ENCODE measurements around the gene HOTAIR. TPM values are rescaled to one million over a fixed set of nuclear protein-coding genes. Genes with fewer than 3 reads are reported as not detected.

HOTAIR gene
- total RNA-seq, 3 donors from 2014 or later: not detected

GRCh38 chr12:53972152-53972702, 2.5 kb downstream of the HOTAIR start:
- Histone ChIP-seq H3K4me3 (no peak overlapping the region), H3K4me1 (ENCODE audit: low read depth) (peaks cover 3% of the 10 kb centered on the region), H3K36me3 (ENCODE audit: low read depth) (no peaks in the 10 kb centered on the region), H3K9me3 (peaks cover 6% of the 10 kb centered on the region)
- no peak for TF ChIP-seq CTCF (IDR thresholded peaks at IDR 0.05)
- no peak for DNase-seq
- ATAC-seq: no peak
- intact Hi-C loops (cut with DNase I, micrococcal nuclease): no loop called here

- no peak overlapping the region for H3K4me3 ChIP-seq
- H3K9me3 ChIP-seq: peaks cover 6% of the 10 kb centered on the region
- DNase-seq (no peak), ATAC-seq (no peak)
- peaks cover 3% of the 10 kb centered on the region for H3K4me1 ChIP-seq (ENCODE audit: low read depth)
- no peaks in the 10 kb centered on the region for H3K36me3 ChIP-seq (ENCODE audit: low read depth)
- no peak for TF ChIP-seq CTCF (IDR thresholded peaks at IDR 0.05)
- intact Hi-C loops (cut with DNase I, micrococcal nuclease): no loop called here
These were observed 3.1 kb downstream of the HOTAIR start for GRCh38 chr12:53971686-53972085.

GRCh38 chr12:53971129-53971528, 3.6 kb downstream of the HOTAIR start:
- Histone ChIP-seq H3K4me1 (ENCODE audit: low read depth) (peaks cover 3% of the 10 kb centered on the region), H3K4me3 (no peak overlapping the region), H3K9me3 (peaks cover 3% of the 10 kb centered on the region), H3K36me3 (ENCODE audit: low read depth) (no peaks in the 10 kb centered on the region)
- no peak for TF ChIP-seq CTCF (IDR thresholded peaks at IDR 0.05)
- no peak for ATAC-seq
- intact Hi-C loops (cut with DNase I, micrococcal nuclease): no loop called here
- no peak for DNase-seq

GRCh38 chr12:53970451-53970850, 4.3 kb downstream of the HOTAIR start:
- intact Hi-C loops (cut with DNase I, micrococcal nuclease): no loop called here
- no peak for TF ChIP-seq CTCF (IDR thresholded peaks at IDR 0.05)
- no peaks in the 10 kb centered on the region for H3K36me3 ChIP-seq (ENCODE audit: low read depth)

GRCh38 chr12:53969588-53970259, 5.0 kb downstream of the HOTAIR start:
- TF ChIP-seq CTCF (IDR thresholded peaks at IDR 0.05): no peak
- no peak for ATAC-seq
- Histone ChIP-seq H3K36me3 (ENCODE audit: low read depth) (no peaks in the 10 kb centered on the region), H3K4me3 (no peak overlapping the region), H3K4me1 (ENCODE audit: low read depth) (peaks cover 3% of the 10 kb centered on the region), H3K9me3 (no peaks in the 10 kb centered on the region)
- intact Hi-C loops (cut with DNase I, micrococcal nuclease): no loop called here
- DNase-seq: no peak

More at GRCh38 chr12:53970451-53970850, 4.3 kb downstream of the HOTAIR start:
- H3K4me3 ChIP-seq: no peak overlapping the region
- ATAC-seq (no peak), DNase-seq (no peak)
- no peaks in the 10 kb centered on the region for H3K9me3 ChIP-seq
- peaks cover 3% of the 10 kb centered on the region for H3K4me1 ChIP-seq (ENCODE audit: low read depth)
